OCI-LY3 (cell line): ENCODE data around the gene KRT73.

ENCODE experiments used
- EZH2phosphoT487 ChIP-seq: fragments of 200-600 bp; shearing (Covaris generic); IDR thresholded peaks from 2 replicates; pipeline ENCODE4 v1.6.1; 2018; ENCODE audit warnings: antibody characterized with exemption, mixed run types, low read depth
- TF ChIP-seq, protein P1 (sequence below): fragments of 200-600, 300-600 bp; sonication (generic); IDR thresholded peaks from 2 replicates; pipeline ENCODE4 v1.5.1; 2014; ENCODE audit warnings: antibody characterized with exemption, low read length, low read depth

DNA sequence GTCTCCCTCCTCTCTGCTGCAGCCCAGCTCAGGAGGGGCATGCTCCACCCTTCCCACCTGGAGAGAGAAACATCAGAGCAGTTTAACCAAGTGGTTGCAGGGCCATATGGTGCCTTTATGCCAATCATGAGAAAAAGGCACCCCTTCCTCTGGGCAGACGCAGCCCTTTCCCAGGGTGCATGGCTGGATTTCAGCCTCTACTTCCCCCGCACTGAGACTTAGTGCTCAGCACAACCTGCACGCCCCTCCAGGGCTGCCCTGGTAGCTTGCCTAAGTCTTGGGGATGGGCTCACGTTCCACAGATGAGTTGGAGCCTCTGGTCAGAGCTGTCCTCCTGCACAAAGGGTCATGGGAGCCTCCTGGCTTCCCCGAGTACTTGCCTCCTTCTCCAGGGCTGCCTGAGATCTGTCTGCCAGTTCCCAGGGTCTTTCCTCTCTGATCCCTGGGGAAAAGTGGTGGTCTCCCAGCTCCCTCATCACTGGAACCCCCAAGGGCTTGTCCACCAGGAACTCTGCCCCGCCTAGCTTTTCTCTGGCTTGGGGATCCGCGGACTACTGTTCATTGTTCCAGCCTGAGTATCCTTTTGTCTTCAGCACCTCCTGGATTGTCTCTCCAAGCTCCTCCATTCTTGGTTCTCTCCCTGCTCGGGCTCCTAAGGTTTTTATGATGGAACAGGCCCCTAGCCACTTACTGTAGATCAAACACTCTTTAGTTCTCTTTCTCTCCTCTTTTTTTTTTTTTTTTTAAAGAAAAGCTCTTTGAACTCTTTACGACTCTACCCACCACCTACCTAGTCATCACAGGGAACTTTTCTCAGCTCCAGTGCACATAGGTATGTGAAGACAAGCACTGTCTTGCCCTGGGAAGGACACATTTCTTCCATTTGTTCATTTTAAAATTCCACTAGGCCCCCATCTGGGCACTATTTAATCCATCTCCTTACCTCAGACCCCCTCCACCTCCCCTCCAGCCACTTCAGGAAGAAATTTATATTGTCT is 38.6 kb downstream of the KRT73 start:
- TF ChIP-seq, protein P1, sequence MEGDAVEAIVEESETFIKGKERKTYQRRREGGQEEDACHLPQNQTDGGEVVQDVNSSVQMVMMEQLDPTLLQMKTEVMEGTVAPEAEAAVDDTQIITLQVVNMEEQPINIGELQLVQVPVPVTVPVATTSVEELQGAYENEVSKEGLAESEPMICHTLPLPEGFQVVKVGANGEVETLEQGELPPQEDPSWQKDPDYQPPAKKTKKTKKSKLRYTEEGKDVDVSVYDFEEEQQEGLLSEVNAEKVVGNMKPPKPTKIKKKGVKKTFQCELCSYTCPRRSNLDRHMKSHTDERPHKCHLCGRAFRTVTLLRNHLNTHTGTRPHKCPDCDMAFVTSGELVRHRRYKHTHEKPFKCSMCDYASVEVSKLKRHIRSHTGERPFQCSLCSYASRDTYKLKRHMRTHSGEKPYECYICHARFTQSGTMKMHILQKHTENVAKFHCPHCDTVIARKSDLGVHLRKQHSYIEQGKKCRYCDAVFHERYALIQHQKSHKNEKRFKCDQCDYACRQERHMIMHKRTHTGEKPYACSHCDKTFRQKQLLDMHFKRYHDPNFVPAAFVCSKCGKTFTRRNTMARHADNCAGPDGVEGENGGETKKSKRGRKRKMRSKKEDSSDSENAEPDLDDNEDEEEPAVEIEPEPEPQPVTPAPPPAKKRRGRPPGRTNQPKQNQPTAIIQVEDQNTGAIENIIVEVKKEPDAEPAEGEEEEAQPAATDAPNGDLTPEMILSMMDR = no peak
- TF ChIP-seq EZH2phosphoT487 = no peak
